ENCODE measurements around the gene MTMR1. TPM values are rescaled to one million over a fixed set of nuclear protein-coding genes. Genes with fewer than 3 reads are reported as not detected.

Gene MTMR1
- polyA plus RNA-seq (32.7 and 34.7 TPM in 2 replicates), polyA minus RNA-seq (51.2 and 55.8 TPM in 2 replicates)

- Histone ChIP-seq H3F3A (ENCODE audit: insufficient read depth, low read length, poor library complexity, severe bottlenecking) (no peaks in the 10 kb centered on the region), H3K36me3 (ENCODE audit: insufficient read depth, low read length) (no peaks in the 10 kb centered on the region), H2AFZ (ENCODE audit: low read depth, low read length) (peak within 1 kb of the TSS; percentile 27), H3K4me3 (ENCODE audit: low read length) (peak within 1 kb of the TSS; percentile 69), H3K4me2 (ENCODE audit: low read length) (peak within 1 kb of the TSS; percentile 65), H3K79me2 (replicated peaks; ENCODE audit: insufficient read depth, low read length) (no peaks in the 10 kb centered on the region), H3K27ac (ENCODE audit: low read length) (peak within 1 kb of the TSS; percentile 37), H3K27me3 (ENCODE audit: insufficient read depth, low read depth, low read length) (no peaks in the 10 kb centered on the region), H3K9me3 (ENCODE audit: low read length) (no peaks in the 10 kb centered on the region), H3K9ac (ENCODE audit: low read length) (peak within 1 kb of the TSS; percentile 66), H4K20me1 (ENCODE audit: insufficient read depth) (no peaks in the 10 kb centered on the region), H3K9me2 (ENCODE audit: insufficient read depth, low read length) (no peaks in the 10 kb centered on the region)
- TF ChIP-seq, protein P1, sequence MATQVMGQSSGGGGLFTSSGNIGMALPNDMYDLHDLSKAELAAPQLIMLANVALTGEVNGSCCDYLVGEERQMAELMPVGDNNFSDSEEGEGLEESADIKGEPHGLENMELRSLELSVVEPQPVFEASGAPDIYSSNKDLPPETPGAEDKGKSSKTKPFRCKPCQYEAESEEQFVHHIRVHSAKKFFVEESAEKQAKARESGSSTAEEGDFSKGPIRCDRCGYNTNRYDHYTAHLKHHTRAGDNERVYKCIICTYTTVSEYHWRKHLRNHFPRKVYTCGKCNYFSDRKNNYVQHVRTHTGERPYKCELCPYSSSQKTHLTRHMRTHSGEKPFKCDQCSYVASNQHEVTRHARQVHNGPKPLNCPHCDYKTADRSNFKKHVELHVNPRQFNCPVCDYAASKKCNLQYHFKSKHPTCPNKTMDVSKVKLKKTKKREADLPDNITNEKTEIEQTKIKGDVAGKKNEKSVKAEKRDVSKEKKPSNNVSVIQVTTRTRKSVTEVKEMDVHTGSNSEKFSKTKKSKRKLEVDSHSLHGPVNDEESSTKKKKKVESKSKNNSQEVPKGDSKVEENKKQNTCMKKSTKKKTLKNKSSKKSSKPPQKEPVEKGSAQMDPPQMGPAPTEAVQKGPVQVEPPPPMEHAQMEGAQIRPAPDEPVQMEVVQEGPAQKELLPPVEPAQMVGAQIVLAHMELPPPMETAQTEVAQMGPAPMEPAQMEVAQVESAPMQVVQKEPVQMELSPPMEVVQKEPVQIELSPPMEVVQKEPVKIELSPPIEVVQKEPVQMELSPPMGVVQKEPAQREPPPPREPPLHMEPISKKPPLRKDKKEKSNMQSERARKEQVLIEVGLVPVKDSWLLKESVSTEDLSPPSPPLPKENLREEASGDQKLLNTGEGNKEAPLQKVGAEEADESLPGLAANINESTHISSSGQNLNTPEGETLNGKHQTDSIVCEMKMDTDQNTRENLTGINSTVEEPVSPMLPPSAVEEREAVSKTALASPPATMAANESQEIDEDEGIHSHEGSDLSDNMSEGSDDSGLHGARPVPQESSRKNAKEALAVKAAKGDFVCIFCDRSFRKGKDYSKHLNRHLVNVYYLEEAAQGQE (IDR thresholded peaks at IDR 0.05; ENCODE audit: borderline replicate concordance): peak; percentile 15
- TF ChIP-seq POLR2AphosphoS5 (IDR thresholded peaks at IDR 0.05) (peak; percentile 40), CTCF (IDR thresholded peaks at IDR 0.05; ENCODE audit: poor library complexity, severe bottlenecking) (no peak), TAF1 (IDR thresholded peaks at IDR 0.05; ENCODE audit: low read depth) (no peak), EP300 (conservative IDR thresholded peaks at IDR 0.05; ENCODE audit: poor library complexity, severe bottlenecking) (no peak)
Measured at GRCh38 chrX:150692831-150693724, at the start of gene MTMR1. MTMR1 (plus strand) TSS chrX:150693396; CDS start chrX:150693531, 135 bp downstream.

- Histone ChIP-seq H3K9ac (ENCODE audit: low read length) (no peak overlapping the region), H3K79me2 (replicated peaks; ENCODE audit: insufficient read depth, low read length) (no peaks in the 10 kb centered on the region), H3K36me3 (ENCODE audit: insufficient read depth, low read length) (no peaks in the 10 kb centered on the region), H3K9me3 (ENCODE audit: low read length) (no peaks in the 10 kb centered on the region), H3K27me3 (ENCODE audit: insufficient read depth, low read depth, low read length) (no peaks in the 10 kb centered on the region), H3K9me2 (ENCODE audit: insufficient read depth, low read length) (no peaks in the 10 kb centered on the region), H4K20me1 (ENCODE audit: insufficient read depth) (no peaks in the 10 kb centered on the region), H2AFZ (ENCODE audit: low read depth, low read length) (no peak overlapping the region), H3F3A (ENCODE audit: insufficient read depth, low read length, poor library complexity, severe bottlenecking) (no peaks in the 10 kb centered on the region), H3K4me3 (ENCODE audit: low read length) (no peak overlapping the region), H3K4me2 (ENCODE audit: low read length) (no peak overlapping the region), H3K27ac (ENCODE audit: low read length) (no peak overlapping the region)
- TF ChIP-seq EP300 (conservative IDR thresholded peaks at IDR 0.05; ENCODE audit: poor library complexity, severe bottlenecking) (no peak), RAD21 (conservative IDR thresholded peaks at IDR 0.05) (no peak), SMC3 (conservative IDR thresholded peaks at IDR 0.05; ENCODE audit: poor library complexity) (no peak), POLR2AphosphoS5 (IDR thresholded peaks at IDR 0.05) (no peak), MXI1 (conservative IDR thresholded peaks at IDR 0.05; ENCODE audit: poor library complexity, severe bottlenecking) (no peak), CTCF (IDR thresholded peaks at IDR 0.05; ENCODE audit: poor library complexity, severe bottlenecking) (no peak), EZH2 (IDR thresholded peaks at IDR 0.05; ENCODE audit: borderline replicate concordance, insufficient read depth, low read length, poor library complexity, severe bottlenecking) (no peak), TAF1 (IDR thresholded peaks at IDR 0.05; ENCODE audit: low read depth) (no peak)
- TF ChIP-seq, protein P1 (IDR thresholded peaks at IDR 0.05; ENCODE audit: borderline replicate concordance): no peak
Measured at GRCh38 chrX:150643958-150644357, 49.2 kb upstream of the MTMR1 start.

All from neural cell (in vitro differentiated cells).